K562 treated with DMSO at 1 percent for 4 hours (cell line): ENCODE measurements around the gene TIPRL. TPM values are rescaled to one million over a fixed set of nuclear protein-coding genes. Genes with fewer than 3 reads are reported as not detected.

Experiments used
- total RNA-seq: library from RNA; unstranded; fragments of 300-600 nt; gene quantifications from 2 replicates; pipeline ENCODE4 v1.2.3, GENCODE V29; 2022; ENCODE audit not compliant: insufficient read depth

Gene TIPRL
- 23.8 and 26.8 TPM in 2 replicates for total RNA-seq

GRCh38 chr1:168178638-168179437 lies at the start of gene TIPRL:
TSS of gene TIPRL (plus strand) at chr1:168178962. CDS start at chr1:168179078, 116 bp downstream.

GRCh38 chr1:168136709-168137514 lies 41.9 kb upstream of the TIPRL start, which contains the start of gene GPR161:
TSS of gene GPR161 (minus strand) at chr1:168136930. CDS start at chr1:168104850, 32,080 bp downstream.

GRCh38 chr1:168225476-168226190 lies 46.9 kb downstream of the TIPRL start, which contains the start of gene SFT2D2:
TSS of gene SFT2D2 (plus strand) at chr1:168226004. CDS start at chr1:168226080, 76 bp downstream.

Other genes starting within 250 kb of the TIPRL start
- gene DCAF6, start 242.3 kb upstream of the TIPRL start, total RNA-seq = 31.3 and 43.8 TPM in 2 replicates
- 41.1 and 44.4 TPM in 2 replicates for gene MPC2, start 241.9 kb upstream of the TIPRL start, total RNA-seq
- gene GPR161, start 42.0 kb upstream of the TIPRL start, total RNA-seq = 0.67 and 1.7 TPM in 2 replicates
- gene SFT2D2, start 47.0 kb downstream of the TIPRL start, total RNA-seq = 4.1 and 4.5 TPM in 2 replicates
- 4.2 and 4.5 TPM in 2 replicates for gene TBX19, start 101.9 kb downstream of the TIPRL start, total RNA-seq